ENCODE data around the gene PACSIN2. TPM values are rescaled to one million over a fixed set of nuclear protein-coding genes. Genes with fewer than 3 reads are reported as not detected.

PACSIN2 gene
- total RNA-seq, 1 experiment from 2014 or later: 70.5 TPM

DNA sequence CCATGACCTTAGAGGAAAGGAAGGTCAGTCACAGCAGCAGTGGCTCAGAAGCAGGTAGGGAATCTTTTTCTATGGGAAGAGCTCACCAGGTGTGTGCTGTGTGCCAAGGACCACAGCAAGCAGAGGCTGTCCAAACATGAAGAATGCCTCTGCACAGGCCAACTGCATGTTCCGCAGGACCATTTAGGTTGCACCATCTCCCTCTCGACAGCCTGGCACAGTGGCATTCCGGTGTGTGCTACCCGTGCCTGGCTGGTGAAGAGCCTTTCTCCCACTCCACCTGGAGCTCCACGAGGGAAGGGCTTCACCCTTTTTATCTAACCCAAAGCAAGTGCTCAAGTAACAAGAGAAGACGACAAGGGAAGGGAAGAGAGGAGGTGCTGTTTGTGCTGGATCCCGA lies 76.5 kb downstream of the PACSIN2 start:
- H3K4me1 Mint-ChIP-seq: peaks cover 56% of the 10 kb centered on the region
- CTCF ChIA-PET: interaction anchor here (0.6 kb wide), 1 partner anchor 15 kb away, joined by 4 read pairs; no protein-coding TSS in a partner anchor
- H3K36me3 Mint-ChIP-seq: no peaks in the 10 kb centered on the region
- ATAC-seq (no peak), DNase-seq (ENCODE audit: low spot score) (no peak)
- H3K27ac Mint-ChIP-seq: peak overlapping the region; percentile 73; the same call in 1 of the 2 replicates
- no peaks in the 10 kb centered on the region for H3K27me3 Mint-ChIP-seq (ENCODE audit: low read depth)
- no peaks in the 10 kb centered on the region for H3K9me3 Mint-ChIP-seq
- POLR2A ChIA-PET: interaction anchor here (0.5 to 1.4 kb wide), 2 partner anchors 23 to 25 kb away, joined by 3 to 6 read pairs; no protein-coding TSS in a partner anchor
- TF ChIP-seq ETV6 (CRISPR knock-in tag; IDR thresholded peaks at IDR 0.05) (no peak), ATF2 (CRISPR knock-in tag; IDR thresholded peaks at IDR 0.05; ENCODE audit: borderline replicate concordance, low read depth) (no peak), SOX15 (CRISPR knock-in tag; IDR thresholded peaks at IDR 0.05) (no peak)
- TF ChIP-seq, protein P1, sequence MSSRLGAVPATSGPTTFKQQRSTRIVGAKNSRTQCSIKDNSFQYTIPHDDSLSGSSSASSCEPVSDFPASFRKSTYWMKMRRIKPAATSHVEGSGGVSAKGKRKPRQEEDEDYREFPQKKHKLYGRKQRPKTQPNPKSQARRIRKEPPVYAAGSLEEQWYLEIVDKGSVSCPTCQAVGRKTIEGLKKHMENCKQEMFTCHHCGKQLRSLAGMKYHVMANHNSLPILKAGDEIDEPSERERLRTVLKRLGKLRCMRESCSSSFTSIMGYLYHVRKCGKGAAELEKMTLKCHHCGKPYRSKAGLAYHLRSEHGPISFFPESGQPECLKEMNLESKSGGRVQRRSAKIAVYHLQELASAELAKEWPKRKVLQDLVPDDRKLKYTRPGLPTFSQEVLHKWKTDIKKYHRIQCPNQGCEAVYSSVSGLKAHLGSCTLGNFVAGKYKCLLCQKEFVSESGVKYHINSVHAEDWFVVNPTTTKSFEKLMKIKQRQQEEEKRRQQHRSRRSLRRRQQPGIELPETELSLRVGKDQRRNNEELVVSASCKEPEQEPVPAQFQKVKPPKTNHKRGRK (CRISPR knock-in tag; IDR thresholded peaks at IDR 0.05; ENCODE audit: borderline replicate concordance): no peak
- TF ChIP-seq, protein P2, sequence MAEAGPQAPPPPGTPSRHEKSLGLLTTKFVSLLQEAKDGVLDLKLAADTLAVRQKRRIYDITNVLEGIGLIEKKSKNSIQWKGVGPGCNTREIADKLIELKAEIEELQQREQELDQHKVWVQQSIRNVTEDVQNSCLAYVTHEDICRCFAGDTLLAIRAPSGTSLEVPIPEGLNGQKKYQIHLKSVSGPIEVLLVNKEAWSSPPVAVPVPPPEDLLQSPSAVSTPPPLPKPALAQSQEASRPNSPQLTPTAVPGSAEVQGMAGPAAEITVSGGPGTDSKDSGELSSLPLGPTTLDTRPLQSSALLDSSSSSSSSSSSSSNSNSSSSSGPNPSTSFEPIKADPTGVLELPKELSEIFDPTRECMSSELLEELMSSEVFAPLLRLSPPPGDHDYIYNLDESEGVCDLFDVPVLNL (CRISPR knock-in tag; IDR thresholded peaks at IDR 0.05; ENCODE audit: borderline replicate concordance, low read depth): no peak
- H3K4me3 Mint-ChIP-seq: no peak overlapping the region

GRCh38 chr22:42937164-42937843 lies 77.6 kb downstream of the PACSIN2 start:
- no peaks in the 10 kb centered on the region for H3K36me3 Mint-ChIP-seq
- peaks cover 60% of the 10 kb centered on the region for H3K4me1 Mint-ChIP-seq
- ChIA-PET CTCF (no interaction called here), POLR2A (no interaction called here)
- DNase-seq (ENCODE audit: low spot score) (no peak), ATAC-seq (no peak)
- TF ChIP-seq GRHL2 (CRISPR knock-in tag; IDR thresholded peaks at IDR 0.05; ENCODE audit: insufficient replicate concordance, severe bottlenecking): no peak
- no peak for TF ChIP-seq MAX (CRISPR knock-in tag; IDR thresholded peaks at IDR 0.05)
- no peak for TF ChIP-seq FOXP1 (CRISPR knock-in tag; IDR thresholded peaks at IDR 0.05; ENCODE audit: borderline replicate concordance)
- TF ChIP-seq, protein P3, sequence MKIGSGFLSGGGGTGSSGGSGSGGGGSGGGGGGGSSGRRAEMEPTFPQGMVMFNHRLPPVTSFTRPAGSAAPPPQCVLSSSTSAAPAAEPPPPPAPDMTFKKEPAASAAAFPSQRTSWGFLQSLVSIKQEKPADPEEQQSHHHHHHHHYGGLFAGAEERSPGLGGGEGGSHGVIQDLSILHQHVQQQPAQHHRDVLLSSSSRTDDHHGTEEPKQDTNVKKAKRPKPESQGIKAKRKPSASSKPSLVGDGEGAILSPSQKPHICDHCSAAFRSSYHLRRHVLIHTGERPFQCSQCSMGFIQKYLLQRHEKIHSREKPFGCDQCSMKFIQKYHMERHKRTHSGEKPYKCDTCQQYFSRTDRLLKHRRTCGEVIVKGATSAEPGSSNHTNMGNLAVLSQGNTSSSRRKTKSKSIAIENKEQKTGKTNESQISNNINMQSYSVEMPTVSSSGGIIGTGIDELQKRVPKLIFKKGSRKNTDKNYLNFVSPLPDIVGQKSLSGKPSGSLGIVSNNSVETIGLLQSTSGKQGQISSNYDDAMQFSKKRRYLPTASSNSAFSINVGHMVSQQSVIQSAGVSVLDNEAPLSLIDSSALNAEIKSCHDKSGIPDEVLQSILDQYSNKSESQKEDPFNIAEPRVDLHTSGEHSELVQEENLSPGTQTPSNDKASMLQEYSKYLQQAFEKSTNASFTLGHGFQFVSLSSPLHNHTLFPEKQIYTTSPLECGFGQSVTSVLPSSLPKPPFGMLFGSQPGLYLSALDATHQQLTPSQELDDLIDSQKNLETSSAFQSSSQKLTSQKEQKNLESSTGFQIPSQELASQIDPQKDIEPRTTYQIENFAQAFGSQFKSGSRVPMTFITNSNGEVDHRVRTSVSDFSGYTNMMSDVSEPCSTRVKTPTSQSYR (CRISPR knock-in tag; IDR thresholded peaks at IDR 0.05): no peak
- TF ChIP-seq, protein P4, sequence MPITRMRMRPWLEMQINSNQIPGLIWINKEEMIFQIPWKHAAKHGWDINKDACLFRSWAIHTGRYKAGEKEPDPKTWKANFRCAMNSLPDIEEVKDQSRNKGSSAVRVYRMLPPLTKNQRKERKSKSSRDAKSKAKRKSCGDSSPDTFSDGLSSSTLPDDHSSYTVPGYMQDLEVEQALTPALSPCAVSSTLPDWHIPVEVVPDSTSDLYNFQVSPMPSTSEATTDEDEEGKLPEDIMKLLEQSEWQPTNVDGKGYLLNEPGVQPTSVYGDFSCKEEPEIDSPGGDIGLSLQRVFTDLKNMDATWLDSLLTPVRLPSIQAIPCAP (CRISPR knock-in tag; IDR thresholded peaks at IDR 0.05): no peak
- TF ChIP-seq, protein P5, sequence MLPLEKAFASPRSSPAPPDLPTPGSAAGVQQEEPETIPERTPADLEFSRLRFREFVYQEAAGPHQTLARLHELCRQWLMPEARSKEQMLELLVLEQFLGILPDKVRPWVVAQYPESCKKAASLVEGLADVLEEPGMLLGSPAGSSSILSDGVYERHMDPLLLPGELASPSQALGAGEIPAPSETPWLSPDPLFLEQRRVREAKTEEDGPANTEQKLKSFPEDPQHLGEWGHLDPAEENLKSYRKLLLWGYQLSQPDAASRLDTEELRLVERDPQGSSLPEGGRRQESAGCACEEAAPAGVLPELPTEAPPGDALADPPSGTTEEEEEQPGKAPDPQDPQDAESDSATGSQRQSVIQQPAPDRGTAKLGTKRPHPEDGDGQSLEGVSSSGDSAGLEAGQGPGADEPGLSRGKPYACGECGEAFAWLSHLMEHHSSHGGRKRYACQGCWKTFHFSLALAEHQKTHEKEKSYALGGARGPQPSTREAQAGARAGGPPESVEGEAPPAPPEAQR (CRISPR knock-in tag; IDR thresholded peaks at IDR 0.05): no peak
- TF ChIP-seq ZNF416 (CRISPR knock-in tag; IDR thresholded peaks at IDR 0.05): no peak
- TF ChIP-seq ARID4B (CRISPR knock-in tag; IDR thresholded peaks at IDR 0.05; ENCODE audit: borderline replicate concordance): no peak
- TF ChIP-seq FOXJ3 (CRISPR knock-in tag; IDR thresholded peaks at IDR 0.05; ENCODE audit: borderline replicate concordance): no peak
- TF ChIP-seq E2F1 (CRISPR knock-in tag; IDR thresholded peaks at IDR 0.05): no peak
- no peak for TF ChIP-seq ZNF671 (CRISPR knock-in tag; IDR thresholded peaks at IDR 0.05)
- TF ChIP-seq ELF4 (CRISPR knock-in tag; IDR thresholded peaks at IDR 0.05; ENCODE audit: low read depth): no peak
- H3K27me3 Mint-ChIP-seq (ENCODE audit: low read depth): no peaks in the 10 kb centered on the region
- H3K4me3 Mint-ChIP-seq: no peak overlapping the region
- peak overlapping the region; percentile 56 for H3K27ac Mint-ChIP-seq
- H3K9me3 Mint-ChIP-seq: no peaks in the 10 kb centered on the region
